OCI-LY3 (cell line): ENCODE results near the gene MAST2.

Experiments
- EZH2phosphoT487 ChIP-seq: fragments of 200-600 bp; shearing (Covaris generic); IDR thresholded peaks from 2 replicates; pipeline ENCODE4 v1.6.1; 2018; ENCODE audit warnings: antibody characterized with exemption, mixed run types, low read depth
- TF ChIP-seq, protein P1 (sequence below): fragments of 200-600, 300-600 bp; sonication (generic); IDR thresholded peaks from 2 replicates; pipeline ENCODE4 v1.5.1; 2014; ENCODE audit warnings: antibody characterized with exemption, low read length, low read depth

DNA sequence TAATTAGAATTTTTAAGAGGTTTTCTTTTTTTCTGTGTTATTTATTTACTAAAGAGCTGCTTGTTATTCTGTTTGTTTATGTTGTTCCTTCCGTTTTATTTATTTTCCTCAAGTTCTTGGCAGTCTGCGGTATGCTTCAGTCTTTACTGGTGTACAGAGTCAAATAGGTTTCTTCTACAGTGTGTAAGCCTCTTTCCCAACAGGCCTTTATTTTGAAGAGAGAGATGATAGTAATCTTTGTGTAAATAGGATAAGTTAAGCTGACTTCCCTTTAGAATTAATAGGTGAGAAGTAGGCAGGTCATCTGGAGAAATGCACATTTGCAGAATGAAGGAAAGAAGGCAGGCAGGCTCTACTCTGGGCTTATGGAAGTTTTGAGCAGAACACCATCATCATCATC is 23.8 kb downstream of the MAST2 start:
- TF ChIP-seq, protein P1, sequence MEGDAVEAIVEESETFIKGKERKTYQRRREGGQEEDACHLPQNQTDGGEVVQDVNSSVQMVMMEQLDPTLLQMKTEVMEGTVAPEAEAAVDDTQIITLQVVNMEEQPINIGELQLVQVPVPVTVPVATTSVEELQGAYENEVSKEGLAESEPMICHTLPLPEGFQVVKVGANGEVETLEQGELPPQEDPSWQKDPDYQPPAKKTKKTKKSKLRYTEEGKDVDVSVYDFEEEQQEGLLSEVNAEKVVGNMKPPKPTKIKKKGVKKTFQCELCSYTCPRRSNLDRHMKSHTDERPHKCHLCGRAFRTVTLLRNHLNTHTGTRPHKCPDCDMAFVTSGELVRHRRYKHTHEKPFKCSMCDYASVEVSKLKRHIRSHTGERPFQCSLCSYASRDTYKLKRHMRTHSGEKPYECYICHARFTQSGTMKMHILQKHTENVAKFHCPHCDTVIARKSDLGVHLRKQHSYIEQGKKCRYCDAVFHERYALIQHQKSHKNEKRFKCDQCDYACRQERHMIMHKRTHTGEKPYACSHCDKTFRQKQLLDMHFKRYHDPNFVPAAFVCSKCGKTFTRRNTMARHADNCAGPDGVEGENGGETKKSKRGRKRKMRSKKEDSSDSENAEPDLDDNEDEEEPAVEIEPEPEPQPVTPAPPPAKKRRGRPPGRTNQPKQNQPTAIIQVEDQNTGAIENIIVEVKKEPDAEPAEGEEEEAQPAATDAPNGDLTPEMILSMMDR = no peak
- no peak for TF ChIP-seq EZH2phosphoT487
